H9 (cell line): ENCODE results near the gene PTPRC. TPM values are rescaled to one million over a fixed set of nuclear protein-coding genes. Genes with fewer than 3 reads are reported as not detected.

Experiments
- DNase-seq: peaks from one replicate; pipeline ENCODE4 v3.0.0-alpha.2; 2017
- H2AFZ ChIP-seq: one replicate; pipeline ENCODE4 v1.6.1; 2013; ENCODE audit warnings: mild to moderate bottlenecking, low read length, control low read depth, moderate library complexity
- H2AK5ac ChIP-seq: 2 replicates; pipeline ENCODE4 v1.6.1; 2013; ENCODE audit warnings: low read length, control low read depth, mixed read lengths; ENCODE audit not compliant: insufficient read length
- H2BK120ac ChIP-seq: one replicate; pipeline ENCODE4 v1.6.1; 2013; ENCODE audit warnings: low read depth, mild to moderate bottlenecking, low read length, control low read depth, inconsistent platforms; ENCODE audit not compliant: poor library complexity, severe bottlenecking
- H2BK12ac ChIP-seq: 2 replicates; pipeline ENCODE4 v1.6.1; 2013; ENCODE audit warnings: low read length, control low read depth, mixed read lengths, low read depth; ENCODE audit not compliant: insufficient read length
- H2BK15ac ChIP-seq: 2 replicates; pipeline ENCODE4 v1.6.1; 2013; ENCODE audit warnings: low read depth, low read length, control low read depth
- H2BK20ac ChIP-seq: one replicate; pipeline ENCODE4 v1.6.1; 2013; ENCODE audit warnings: low read depth, mild to moderate bottlenecking, low read length, control low read depth, inconsistent platforms; ENCODE audit not compliant: poor library complexity, severe bottlenecking
- H2BK5ac ChIP-seq: 2 replicates; pipeline ENCODE4 v1.6.1; 2013; ENCODE audit warnings: low read length, control low read depth, mixed read lengths; ENCODE audit not compliant: insufficient read length
- H3K14ac ChIP-seq: 2 replicates; pipeline ENCODE4 v1.6.1; 2013; ENCODE audit warnings: low read length, control low read depth; ENCODE audit not compliant: insufficient read depth
- H3K18ac ChIP-seq: 2 replicates; pipeline ENCODE4 v1.6.1; 2013; ENCODE audit warnings: low read depth, mild to moderate bottlenecking, mixed read lengths, low read length, control low read depth; ENCODE audit not compliant: insufficient read length
- H3K23ac ChIP-seq: 2 replicates; pipeline ENCODE4 v1.6.1; 2013; ENCODE audit warnings: low read length, control low read depth, mixed read lengths, low read depth; ENCODE audit not compliant: insufficient read length
- H3K23me2 ChIP-seq: 2 replicates; pipeline ENCODE4 v1.6.1; 2013; ENCODE audit warnings: low read depth, mild to moderate bottlenecking, mixed read lengths, low read length, control low read depth; ENCODE audit not compliant: insufficient read length, poor library complexity, severe bottlenecking
- H3K27ac ChIP-seq: 2 replicates; pipeline ENCODE4 v1.5.1; 2013; ENCODE audit warnings: low read length, control low read depth, mixed read lengths, low read depth; ENCODE audit not compliant: insufficient read length
- H3K27me3 ChIP-seq: 2 replicates; pipeline ENCODE4 v1.6.1; 2013; ENCODE audit warnings: low read length, control low read depth, inconsistent platforms; ENCODE audit not compliant: insufficient read depth
- H3K4ac ChIP-seq: 2 replicates; pipeline ENCODE4 v1.6.1; 2013; ENCODE audit warnings: low read depth, mild to moderate bottlenecking, control low read depth, inconsistent platforms, low read length, moderate library complexity
- H3K4me1 ChIP-seq: 2 replicates; pipeline ENCODE4 v1.6.1; 2013; ENCODE audit warnings: low read length, control low read depth, inconsistent platforms; ENCODE audit not compliant: insufficient read depth
- H3K4me2 ChIP-seq: 2 replicates; pipeline ENCODE4 v1.6.1; 2013; ENCODE audit warnings: low read length, control low read depth, mixed read lengths; ENCODE audit not compliant: insufficient read length, insufficient read depth
- H3K56ac ChIP-seq: 2 replicates; pipeline ENCODE4 v1.6.1; 2013; ENCODE audit warnings: low read depth, mild to moderate bottlenecking, mixed read lengths, low read length, control low read depth; ENCODE audit not compliant: insufficient read length
- H3K79me1 ChIP-seq: 2 replicates; pipeline ENCODE4 v1.6.1; 2013; ENCODE audit warnings: low read depth, mild to moderate bottlenecking, moderate library complexity, low read length, control low read depth, inconsistent platforms; ENCODE audit not compliant: insufficient read depth, poor library complexity, severe bottlenecking
- H3K79me2 ChIP-seq: 2 replicates; pipeline ENCODE4 v1.6.1; 2013; ENCODE audit warnings: low read length, control low read depth, inconsistent platforms; ENCODE audit not compliant: insufficient read depth
- H3K9ac ChIP-seq: 2 replicates; pipeline ENCODE4 v1.6.1; 2013; ENCODE audit warnings: low read length, control low read depth, mixed read lengths; ENCODE audit not compliant: insufficient read length; ENCODE audit errors: extremely low read depth
- H3K9me3 ChIP-seq: one replicate; pipeline ENCODE4 v1.6.1; 2013; ENCODE audit warnings: low read depth, low read length, inconsistent platforms; ENCODE audit not compliant: control insufficient read depth
- H3T11ph ChIP-seq: one replicate; pipeline ENCODE4 v1.6.1; 2013; ENCODE audit warnings: mild to moderate bottlenecking, low read length, control low read depth, inconsistent platforms
- H4K20me1 ChIP-seq: one replicate; pipeline ENCODE4 v1.6.1; 2013; ENCODE audit not compliant: control insufficient read depth, insufficient read length, insufficient read depth
- H4K5ac ChIP-seq: 2 replicates; pipeline ENCODE4 v1.6.1; 2013; ENCODE audit warnings: low read depth, mild to moderate bottlenecking, mixed read lengths, low read length, control low read depth; ENCODE audit not compliant: insufficient read length
- H4K8ac ChIP-seq: replicated peaks from 2 replicates; pipeline ENCODE4 v1.6.1; 2013; ENCODE audit warnings: low read length, control low read depth, mixed read lengths, low read depth; ENCODE audit not compliant: insufficient read length
- H4K91ac ChIP-seq: 2 replicates; pipeline ENCODE4 v1.6.1; 2013; ENCODE audit warnings: low read depth, mild to moderate bottlenecking, moderate library complexity, mixed read lengths, low read length, control low read depth; ENCODE audit not compliant: insufficient read length
- H3K27ac Mint-ChIP-seq, 3 experiments: 2 replicates in 2 of 3; 3 replicates in 1 of 3; pipeline ENCODE4 v1.8.0; 2020 to 2021; ENCODE audit warnings: mixed read lengths in 3 of 3, mild to moderate bottlenecking in 1 of 3, moderate library complexity in 1 of 3
- H3K27me3 Mint-ChIP-seq: 2 replicates; pipeline ENCODE4 v1.8.0; 2021; ENCODE audit warnings: low read depth, mild to moderate bottlenecking, moderate library complexity, mixed read lengths
- H3K36me3 Mint-ChIP-seq, 3 experiments: 2 replicates in 2 of 3; 3 replicates in 1 of 3; pipeline ENCODE4 v1.8.0; 2020 to 2021; ENCODE audit warnings: low read depth in 3 of 3, mixed read lengths in 3 of 3; ENCODE audit not compliant: insufficient read depth in 1 of 3
- H3K4me1 Mint-ChIP-seq, 2 experiments: 2 replicates each; pipeline ENCODE4 v1.8.0; 2020; ENCODE audit warnings: mixed read lengths in 2 of 2
- H3K4me3 Mint-ChIP-seq, 2 experiments: 2 replicates in 1 of 2; 3 replicates in 1 of 2; pipeline ENCODE4 v1.8.0; 2020 to 2021; ENCODE audit warnings: mild to moderate bottlenecking in 2 of 2, mixed read lengths in 2 of 2, moderate library complexity in 1 of 2
- H3K9me3 Mint-ChIP-seq, 2 experiments: 2 replicates in 1 of 2; 3 replicates in 1 of 2; pipeline ENCODE4 v1.8.0; 2020; ENCODE audit warnings: mild to moderate bottlenecking in 2 of 2, mixed read lengths in 2 of 2, moderate library complexity in 1 of 2
- CTCF ChIP-seq: fragments of 200-600 bp; sonication (generic); conservative IDR thresholded peaks from 3 replicates; pipeline ENCODE4 v1.8.0; 2021; ENCODE audit warnings: antibody characterized with exemption, mild to moderate bottlenecking
- WGBS: extraction: QIAGEN DNeasy Blood & Tissue Kit; methylation state at CpG from one replicate; pipeline ENCODE4 v1.1.7; 2013; ENCODE audit warnings: missing lambda C conversion rate, low lambda C conversion rate, mixed read lengths; ENCODE audit not compliant: insufficient read length; ENCODE audit errors: extremely low coverage; 5-methylcytosine and 5-hydroxymethylcytosine counted together
- total RNA-seq: library from RNA; stranded (reverse); gene quantifications from 2 replicates; pipeline ENCODE4 v1.2.1, GENCODE V29; 2021

PTPRC gene
- total RNA-seq, 1 experiment from 2014 or later: not detected

- H3T11ph ChIP-seq: no peak overlapping the region
- no peak overlapping the region for H2BK12ac ChIP-seq
- no peak overlapping the region for H2BK15ac ChIP-seq
- no peak overlapping the region for H4K5ac ChIP-seq
- peaks cover 4% of the 10 kb centered on the region for H3K4me1 ChIP-seq
- Mint-ChIP-seq H3K27me3 (no peaks in the 10 kb centered on the region), H3K4me3 (no peak overlapping the region), H3K9me3 (peaks cover 5% of the 10 kb centered on the region in 2 experiments; a peak in 4 of 5 replicates), H3K27ac (no peak overlapping the region), H3K36me3 (peaks cover 5 to 14% (median 5%) of the 10 kb centered on the region in 3 experiments), H3K4me1 (peaks cover 28% of the 10 kb centered on the region in 2 experiments)
- no peaks in the 10 kb centered on the region for H3K27me3 ChIP-seq
- H3K23ac ChIP-seq: no peak overlapping the region
- H3K4me2 ChIP-seq: no peak overlapping the region
- H4K20me1 ChIP-seq: no peaks in the 10 kb centered on the region
- H4K91ac ChIP-seq: no peak overlapping the region
- H3K14ac ChIP-seq: no peak overlapping the region
- H2BK20ac ChIP-seq: no peak overlapping the region
- no peaks in the 10 kb centered on the region for H3K79me2 ChIP-seq
- no peaks in the 10 kb centered on the region for H3K79me1 ChIP-seq
- no peaks in the 10 kb centered on the region for H3K23me2 ChIP-seq
- WGBS: no CpG with 5 or more reads among the region's 4 CpGs
- no peak for TF ChIP-seq CTCF
- no peak overlapping the region for H3K27ac ChIP-seq
- H2BK120ac ChIP-seq: no peak overlapping the region
- H3K9me3 ChIP-seq: peaks cover 3% of the 10 kb centered on the region
- no peak overlapping the region for H3K9ac ChIP-seq
- no peak overlapping the region for H4K8ac ChIP-seq
- H3K4ac ChIP-seq: no peak overlapping the region
- H2BK5ac ChIP-seq: no peak overlapping the region
- no peak overlapping the region for H2AK5ac ChIP-seq
- H2AFZ ChIP-seq: no peak overlapping the region
- no peak overlapping the region for H3K56ac ChIP-seq
- H3K18ac ChIP-seq: no peak overlapping the region
- DNase-seq: no peak
Observed at GRCh38 chr1:198605406-198605805, 33.4 kb upstream of the PTPRC start.
